Measurements from ENCODE around the gene CDH23. TPM values are rescaled to one million over a fixed set of nuclear protein-coding genes. Genes with fewer than 3 reads are reported as not detected.

CDH23 gene
- total and polyA plus RNA-seq, 2 of the 8 experiments (the other 6 are each of a cell fraction or from before 2014, with no cell fraction given) = 1.9 to 4.9 TPM

GRCh38 chr10:71646037-71646436, 249.3 kb downstream of the CDH23 start:
- no peak overlapping the region for H3K27ac ChIP-seq (ENCODE audit: low read depth, low read length)
- no peaks in the 10 kb centered on the region for H3K9me3 ChIP-seq (ENCODE audit: insufficient read depth in 2 of 2, low read depth in 1 of 2, low read length in 1 of 2)
- H3K14ac ChIP-seq (ENCODE audit: insufficient read length) = no peak overlapping the region
- peak overlapping the region; percentile 84; the same call in 1 of the 2 replicates for H2BK12ac ChIP-seq (ENCODE audit: low read depth, low read length)
- H3K27me3 ChIP-seq (replicated peaks in 1 of 4; ENCODE audit: control insufficient read depth in 3 of 4, extremely low read depth in 1 of 4, insufficient read depth in 3 of 4, low read length in 3 of 4) = no peaks in the 10 kb centered on the region
- no peak overlapping the region for H3K4me2 ChIP-seq (ENCODE audit: insufficient read depth in 1 of 2, low read depth in 2 of 2, low read length in 2 of 2)
- H4K8ac ChIP-seq (ENCODE audit: extremely low read depth, insufficient read depth, low read length) = no peak overlapping the region
- ChIA-PET POLR2A (ENCODE audit: partially characterized antibody) (interaction anchor here (0.9 to 1.1 kb wide), 2 partner anchors 11 to 23 kb away, joined by 3 read pairs; no protein-coding TSS in a partner anchor), CTCF (ENCODE audit: partially characterized antibody) (interaction anchor here (0.9 to 6.2 kb wide), 18 partner anchors 8 to 261 kb away, joined by 3 to 50 read pairs (median 4); no protein-coding TSS in a partner anchor)
- no peaks in the 10 kb centered on the region; the same call in 1 of the 2 replicates for H3K23me2 ChIP-seq (ENCODE audit: low read depth, low read length)
- H3K4me1 ChIP-seq (replicated peaks in 1 of 4; ENCODE audit: control insufficient read depth in 3 of 4, insufficient read depth in 4 of 4, low read length in 3 of 4) = peaks cover 10 to 17% (median 13%) of the 10 kb centered on the region in 4 experiments
- no peak overlapping the region for H2BK5ac ChIP-seq (ENCODE audit: low read depth, low read length)
- 81% methylated on average over 5 of the region's 6 CpGs; no CpG with 5 or more reads in 1 of the 2 experiments for WGBS, 2 experiments (ENCODE audit: extremely low coverage in 1 of 2, insufficient coverage in 1 of 2, insufficient read length in 1 of 2, insufficient replicate concordance in 2 of 2, low coverage in 1 of 2, low lambda C conversion rate in 2 of 2, missing lambda C conversion rate in 1 of 2)
- no peak for TF ChIP-seq GTF2F1 (IDR thresholded peaks at IDR 0.05; ENCODE audit: borderline replicate concordance, low read depth, low read length)
- no peak for TF ChIP-seq USF2 (IDR thresholded peaks at IDR 0.05; ENCODE audit: low read length)
- TF ChIP-seq SP1 (IDR thresholded peaks at IDR 0.05; ENCODE audit: low read depth, low read length) = no peak
- TF ChIP-seq POLR2AphosphoS5 (IDR thresholded peaks at IDR 0.05; ENCODE audit: low read depth, low read length) = no peak
- no peak for TF ChIP-seq POLR2A (IDR thresholded peaks at IDR 0.05; ENCODE audit: control extremely low read depth in 1 of 2, low read depth in 2 of 2, low read length in 2 of 2)
- TF ChIP-seq NANOG (IDR thresholded peaks at IDR 0.05; ENCODE audit: insufficient read depth, low read depth, low read length, poor library complexity, severe bottlenecking) = no peak
- TF ChIP-seq POU5F1 (IDR thresholded peaks at IDR 0.05; ENCODE audit: low read depth, low read length) = no peak
- no peak for TF ChIP-seq RFX5 (IDR thresholded peaks at IDR 0.05; ENCODE audit: borderline replicate concordance, low read depth, low read length)
- no peak for TF ChIP-seq CEBPB (IDR thresholded peaks at IDR 0.05; ENCODE audit: low read depth, low read length)
- no peak for TF ChIP-seq EP300 (IDR thresholded peaks at IDR 0.05; ENCODE audit: borderline replicate concordance in 1 of 2, low read depth in 2 of 2, low read length in 2 of 2)
- no peak overlapping the region for H3K23ac ChIP-seq (ENCODE audit: insufficient read length)
- H3K36me3 ChIP-seq (ENCODE audit: control insufficient read depth in 2 of 4, insufficient read depth in 4 of 4, low read length in 3 of 4) = no peaks in the 10 kb centered on the region
- no peak overlapping the region for H4K5ac ChIP-seq (ENCODE audit: insufficient read length, low read depth, low read length)
- H4K91ac ChIP-seq (replicated peaks; ENCODE audit: insufficient read length, low read length) = no peak overlapping the region
- no peaks in the 10 kb centered on the region for H3K79me1 ChIP-seq (ENCODE audit: low read depth, low read length)
- DNase-seq (ENCODE audit: low read depth in 1 of 2, low spot score in 2 of 2) (no peak), FAIRE-seq (no peak)
- no peak overlapping the region for H2AK5ac ChIP-seq (ENCODE audit: low read depth, low read length)
- H3K18ac ChIP-seq (ENCODE audit: extremely low read depth, low read length) = no peak overlapping the region
- H4K20me1 ChIP-seq (replicated peaks in 1 of 2; ENCODE audit: control insufficient read depth in 1 of 2, insufficient read depth in 2 of 2, low read length in 2 of 2) = no peaks in the 10 kb centered on the region
- H3K56ac ChIP-seq (replicated peaks; ENCODE audit: insufficient read length, low read depth, low read length) = no peak overlapping the region
- H2BK20ac ChIP-seq (ENCODE audit: low read length) = no peak overlapping the region
- no peak overlapping the region for H3K4ac ChIP-seq (replicated peaks; ENCODE audit: insufficient read length, low read depth, low read length)
- H3K4me3 ChIP-seq (ENCODE audit: extremely low read depth in 1 of 4, insufficient read depth in 2 of 4, low read depth in 3 of 4, low read length in 4 of 4) = no peak overlapping the region
- H2BK15ac ChIP-seq (ENCODE audit: low read length) = peak overlapping the region; percentile 29; the same call in 1 of the 2 replicates
- no peak overlapping the region for H3K9ac ChIP-seq (replicated peaks in 1 of 4; ENCODE audit: extremely low read depth in 1 of 4, low read depth in 3 of 4, low read length in 3 of 4)
- no peak overlapping the region for H2AFZ ChIP-seq (ENCODE audit: low read length)
- H3K79me2 ChIP-seq (ENCODE audit: control insufficient read depth in 1 of 2, insufficient read depth in 2 of 2, low read length in 2 of 2) = no peaks in the 10 kb centered on the region
- no peak overlapping the region for H2BK120ac ChIP-seq (replicated peaks; ENCODE audit: low read depth, low read length)
